Erythroblast (primary cell): ENCODE data around the gene FSIP1.

ENCODE experiments used
- GATA1 ChIP-seq: IDR thresholded peaks from 2 replicates; pipeline ENCODE4 v1.6.1; 2011; ENCODE audit warnings: low read depth, mild to moderate bottlenecking, control low read depth, low read length, moderate library complexity
- POLR2A ChIP-seq: IDR thresholded peaks from 2 replicates; pipeline ENCODE4 v1.6.1; 2011; ENCODE audit warnings: mild to moderate bottlenecking, low read length

GRCh38 chr15:39774688-39775267 is 7.9 kb downstream of the FSIP1 start:
- TF ChIP-seq POLR2A (no peak), GATA1 (no peak)
